ENCODE results near the gene COX7A1.
"Not testable (repeated sequence)": the region's sequence is repeated elsewhere in the genome, so short reads cannot be mapped to it uniquely, and the experiment has no call there.

COX7A1 gene

GRCh38 chr19:36152352-36153091 is at the start of gene COX7A1:
Gene COX7A1 (minus strand): TSS chr19:36152447. CDS start chr19:36152407, 40 bp downstream.
- no peak for DNase-seq

DNA sequence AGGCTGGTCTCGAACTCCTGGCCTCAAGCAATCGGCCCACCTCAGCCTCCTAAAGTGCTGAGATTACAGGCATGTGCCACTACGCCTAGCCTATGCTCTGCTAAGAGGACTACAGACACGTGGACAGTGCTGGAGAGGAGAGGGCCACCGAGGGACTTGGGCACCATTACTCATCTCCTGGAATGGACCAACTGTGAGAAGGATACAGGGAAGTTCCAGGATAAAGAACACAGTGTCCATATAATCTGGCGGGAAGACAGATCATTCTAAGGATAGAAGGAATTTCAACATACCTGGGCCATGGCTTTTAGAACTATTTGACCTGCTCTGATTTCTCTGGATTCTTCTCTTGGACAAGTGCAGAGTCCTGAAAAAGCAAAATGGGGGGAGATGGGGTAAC is 49.4 kb upstream of the COX7A1 start:
- DNase-seq: no peak

DNA sequence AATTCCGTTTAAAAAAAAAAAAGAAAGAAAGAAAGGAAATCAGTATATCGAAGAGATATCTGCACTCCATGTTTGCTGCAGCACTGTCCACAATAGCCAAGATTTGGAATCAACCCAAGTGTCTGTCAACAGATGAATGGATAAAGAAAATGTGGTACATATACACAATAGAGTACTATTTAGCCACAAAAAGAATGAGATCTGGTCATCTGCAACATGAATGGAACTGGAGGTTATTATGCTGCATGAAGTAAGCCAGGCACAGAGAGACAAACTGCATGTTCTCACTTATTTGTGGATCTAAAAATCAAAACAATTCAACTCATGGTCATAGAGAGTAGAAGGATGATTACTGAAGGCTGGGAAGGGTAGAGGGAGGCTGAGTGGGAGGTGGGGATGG is 45.9 kb upstream of the COX7A1 start:
- no peak for DNase-seq

DNA sequence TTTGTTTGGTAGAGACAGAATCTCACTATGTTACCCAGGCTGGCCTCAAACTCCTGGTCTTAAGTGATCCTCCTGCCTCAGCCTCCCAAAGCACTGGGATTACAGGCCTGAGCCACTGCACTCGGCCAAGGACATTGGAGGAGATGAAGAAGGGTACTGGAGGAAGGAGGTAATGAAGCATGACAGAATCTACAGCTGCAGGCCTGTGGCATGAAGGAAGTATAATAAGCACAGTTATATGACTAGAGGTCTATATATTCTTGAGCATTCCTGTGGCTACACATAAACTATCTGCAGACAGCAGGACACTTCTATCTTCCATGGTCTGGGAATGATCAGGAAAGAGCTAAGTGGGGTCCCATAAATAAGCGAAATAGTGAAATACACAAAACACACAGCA is 44.0 kb upstream of the COX7A1 start:
- no peak for DNase-seq

GRCh38 chr19:36186722-36187121 is 34.5 kb upstream of the COX7A1 start:
- not testable (repeated sequence) for DNase-seq

DNA sequence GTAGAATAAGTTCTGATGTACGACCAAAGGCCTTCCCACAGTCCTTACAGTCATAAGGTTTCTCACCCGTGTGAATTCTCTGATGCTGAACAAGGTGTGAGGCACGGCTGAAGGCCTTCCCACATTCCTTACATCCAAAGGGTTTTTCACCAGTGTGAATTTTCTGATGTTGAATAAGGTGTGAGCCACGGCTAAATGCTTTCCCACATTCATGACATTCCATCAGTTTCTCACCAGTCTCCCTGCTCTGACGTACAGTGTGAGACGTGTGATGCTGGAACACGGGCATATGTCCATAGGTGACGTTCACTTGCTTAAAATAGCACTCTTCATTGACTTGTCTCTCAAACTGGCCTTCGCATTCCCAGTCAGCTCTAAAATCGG is 31.0 kb upstream of the COX7A1 start:
- no peak for DNase-seq

- DNase-seq: no peak
These were observed 30.5 kb upstream of the COX7A1 start for GRCh38 chr19:36182612-36183244.

- DNase-seq: not testable (repeated sequence)
These were observed 26.8 kb upstream of the COX7A1 start for GRCh38 chr19:36179077-36179476.

GRCh38 chr19:36173846-36174245 is 21.6 kb upstream of the COX7A1 start:
- DNase-seq: not testable (repeated sequence)

- no peak for DNase-seq
These were observed 20.6 kb upstream of the COX7A1 start for GRCh38 chr19:36172852-36173251.

DNA sequence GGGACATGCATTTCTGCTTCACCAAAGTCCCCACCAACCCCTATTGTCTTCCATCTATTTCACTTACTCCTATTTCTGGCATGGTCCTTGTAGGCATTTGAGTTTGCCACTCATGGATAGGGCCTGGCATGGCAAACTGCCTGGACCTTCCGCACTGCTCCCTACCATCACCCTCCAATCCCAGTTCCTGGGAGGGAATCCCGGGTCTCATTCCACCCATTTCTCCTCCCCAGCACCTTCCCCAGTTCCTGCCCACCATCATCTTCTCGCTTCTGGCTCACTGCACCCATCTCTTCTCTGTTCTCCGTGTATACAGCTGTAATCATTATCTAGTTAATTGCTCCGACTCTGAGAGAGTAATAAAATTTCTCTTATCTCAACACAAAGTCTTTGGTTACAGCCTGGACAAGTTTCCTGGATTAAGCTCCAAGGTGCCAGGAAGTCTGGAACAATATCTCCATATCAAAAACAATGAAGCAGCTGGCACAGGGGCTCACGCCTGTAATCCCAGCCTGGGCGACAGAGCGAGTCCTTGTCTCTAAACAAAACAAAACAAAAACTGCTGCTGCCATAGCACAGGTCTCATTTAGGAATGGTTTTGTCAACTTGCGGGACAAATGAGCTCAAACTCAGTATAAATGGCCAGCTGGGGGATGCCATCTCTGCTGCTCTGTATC is 17.0 kb upstream of the COX7A1 start:
- peak; percentile 23 for DNase-seq

GRCh38 chr19:36163813-36164212 is 11.6 kb upstream of the COX7A1 start:
- DNase-seq: no peak

- no peak for DNase-seq
These were observed 8.8 kb upstream of the COX7A1 start for GRCh38 chr19:36160821-36161596.

DNA sequence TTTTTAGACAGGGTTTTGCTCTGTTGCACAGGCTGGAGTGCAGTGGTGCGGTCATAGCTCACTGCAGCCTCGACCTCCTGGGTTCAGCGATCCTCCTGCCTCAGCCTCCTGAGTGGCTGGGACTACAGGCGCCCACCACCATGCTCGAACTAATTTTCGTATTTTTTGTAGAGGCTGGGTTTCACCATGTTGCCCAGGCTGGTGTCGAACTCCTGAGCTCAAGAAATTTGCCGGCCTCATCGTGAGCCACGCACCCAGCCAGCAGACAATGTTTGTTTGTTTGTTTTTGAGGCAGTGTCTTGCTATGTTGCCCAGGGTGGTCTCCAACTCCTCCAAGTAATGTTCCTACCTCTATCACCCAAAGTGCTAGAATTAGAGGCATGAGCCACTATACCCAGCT is 879 bp upstream of the COX7A1 start:
- DNase-seq: no peak

- DNase-seq: no peak
These were observed 262 bp downstream of the COX7A1 start for GRCh38 chr19:36152019-36152351.

- DNase-seq: no peak
These were observed 866 bp downstream of the COX7A1 start for GRCh38 chr19:36151144-36152018.

DNA sequence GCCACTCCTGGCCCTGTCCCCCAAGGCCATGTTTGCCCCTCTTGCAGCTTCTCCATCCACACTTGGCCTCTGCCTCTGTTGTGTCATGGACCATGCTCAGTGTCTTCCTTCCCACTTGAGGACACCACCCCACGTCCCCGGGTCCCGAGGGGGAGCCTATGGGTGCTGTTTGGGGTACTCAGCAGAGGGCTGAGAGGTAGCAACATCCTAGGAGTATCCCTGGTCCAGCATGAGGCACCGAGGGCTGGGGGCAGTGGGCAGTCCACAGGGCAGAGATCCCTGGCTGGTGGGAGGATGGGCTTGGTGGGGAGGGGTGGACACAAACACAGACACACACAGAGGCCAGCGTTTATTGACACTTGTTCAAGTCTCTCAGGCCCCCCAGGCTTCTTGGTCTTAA is 1.7 kb downstream of the COX7A1 start:
- no peak for DNase-seq

GRCh38 chr19:36149673-36150406 is 2.4 kb downstream of the COX7A1 start:
- DNase-seq: no peak

DNA sequence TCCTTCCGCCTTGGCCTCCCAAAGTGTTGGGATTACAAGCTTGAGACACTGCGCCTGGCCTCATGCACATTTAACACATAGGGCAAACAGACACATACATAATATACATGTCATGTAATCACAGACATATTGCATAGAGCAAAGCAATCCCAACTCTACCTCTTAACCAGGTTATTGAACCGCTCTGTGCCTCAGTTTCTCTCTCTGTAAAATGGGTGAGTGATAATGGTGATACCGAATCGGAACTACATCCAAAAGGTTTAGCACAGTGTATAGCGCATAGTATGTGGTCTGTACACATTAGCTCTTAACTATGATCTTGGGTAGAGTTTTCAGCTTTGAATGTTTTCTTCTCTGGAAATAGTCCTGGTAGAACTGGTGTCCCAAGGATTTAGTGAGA is 7.6 kb downstream of the COX7A1 start:
- no peak for DNase-seq

DNA sequence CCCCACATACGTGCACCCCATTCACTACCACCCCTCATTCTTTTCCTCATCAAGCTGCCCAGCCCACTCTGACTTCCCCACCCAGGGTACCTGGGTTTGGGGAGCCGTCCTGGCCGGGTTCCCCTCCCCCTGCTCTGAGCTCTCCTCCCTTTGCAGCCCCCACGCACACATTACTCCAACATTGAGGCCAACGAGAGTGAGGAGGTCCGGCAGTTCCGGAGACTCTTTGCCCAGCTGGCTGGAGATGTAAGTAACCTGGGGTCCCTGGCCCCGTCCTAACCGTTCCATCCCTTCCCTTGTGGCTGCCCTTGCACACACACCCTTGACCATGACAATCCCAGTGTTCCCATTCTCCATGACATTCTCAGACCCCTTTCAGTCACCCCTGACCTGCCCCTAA is 9.8 kb downstream of the COX7A1 start:
- DNase-seq: no peak

DNA sequence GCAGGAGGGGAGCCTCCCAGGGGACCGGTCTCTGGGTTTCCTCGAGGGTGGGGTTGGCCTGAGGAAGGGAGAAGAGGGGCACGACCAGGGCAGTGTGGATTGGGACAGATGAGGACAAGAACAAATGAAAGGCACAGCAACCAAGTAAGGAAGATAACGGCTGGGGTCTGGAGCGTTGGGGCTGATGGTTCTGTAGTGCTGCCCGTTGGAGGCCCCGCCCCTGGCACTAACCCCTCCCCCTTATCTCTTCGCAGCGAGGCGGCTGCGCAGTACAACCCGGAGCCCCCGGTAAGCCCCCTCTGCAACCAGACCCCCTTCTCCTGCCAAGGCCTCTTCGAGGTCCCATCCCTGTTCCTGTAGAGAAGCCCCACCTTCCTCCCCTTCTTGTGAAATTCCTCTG is 10.2 kb downstream of the COX7A1 start:
- DNase-seq: no peak
